ENCODE measurements around the gene EFHB. TPM values are rescaled to one million over a fixed set of nuclear protein-coding genes. Genes with fewer than 3 reads are reported as not detected.

The EFHB gene
- total RNA-seq, 1 experiment from 2014 or later = 1.9 TPM

DNA sequence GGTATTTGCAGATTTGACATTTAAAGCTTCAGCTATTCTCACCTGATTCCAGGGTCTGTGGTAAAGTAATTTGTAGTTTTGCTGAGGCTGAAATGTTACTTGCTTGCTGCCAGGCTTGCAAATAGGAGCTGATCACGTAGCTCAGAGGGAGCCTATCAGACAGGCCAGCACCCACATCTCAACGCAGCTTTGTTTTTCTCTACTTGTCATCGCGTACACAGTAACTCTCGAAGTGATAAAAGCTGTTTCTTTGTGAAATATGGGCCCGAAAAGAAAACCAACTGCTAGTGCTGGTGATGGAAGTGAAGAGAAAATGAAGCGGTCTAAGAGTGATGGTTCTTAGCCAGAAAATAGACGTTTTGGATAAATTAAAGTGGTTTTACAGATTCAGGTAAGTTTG is 36.3 kb upstream of the EFHB start:
- no peaks in the 10 kb centered on the region for H3K23me2 ChIP-seq (ENCODE audit: insufficient read length, low read depth, low read length, poor library complexity, severe bottlenecking)
- Mint-ChIP-seq H3K27ac (peak overlapping the region in 2 of 3 experiments; percentile 44 to 65; a peak in 1 of 7 replicates), H3K4me1 (peaks cover 0 to 6% of the 10 kb centered on the region in 2 experiments; a peak in 1 of 4 replicates), H3K9me3 (no peaks in the 10 kb centered on the region), H3K36me3 (ENCODE audit: insufficient read depth in 1 of 3, low read depth in 3 of 3) (peaks cover 18 to 32% (median 30%) of the 10 kb centered on the region in 3 experiments), H3K4me3 (no peak overlapping the region), H3K27me3 (ENCODE audit: low read depth) (no peaks in the 10 kb centered on the region)
- H3K23ac ChIP-seq (ENCODE audit: insufficient read length, low read depth, low read length) = no peak overlapping the region
- DNase-seq = no peak
- no peak overlapping the region for H3K27ac ChIP-seq (ENCODE audit: insufficient read length, low read depth, low read length)
- H4K91ac ChIP-seq (ENCODE audit: insufficient read length, low read depth, low read length) = no peak overlapping the region
- no peak overlapping the region for H3K4ac ChIP-seq (ENCODE audit: low read depth, low read length)
- no peak overlapping the region for H3K18ac ChIP-seq (ENCODE audit: insufficient read length, low read depth, low read length)
- H3K27me3 ChIP-seq (ENCODE audit: insufficient read depth, low read length) = no peaks in the 10 kb centered on the region
- no peak overlapping the region for H4K5ac ChIP-seq (ENCODE audit: insufficient read length, low read depth, low read length)
- H2AK5ac ChIP-seq (ENCODE audit: insufficient read length, low read length) = no peak overlapping the region
- H2BK20ac ChIP-seq (ENCODE audit: low read depth, low read length, poor library complexity, severe bottlenecking) = no peak overlapping the region
- no peak overlapping the region for H2BK12ac ChIP-seq (ENCODE audit: insufficient read length, low read depth, low read length)
- peaks cover 26% of the 10 kb centered on the region; the same call in 1 of the 2 replicates for H3K79me2 ChIP-seq (ENCODE audit: insufficient read depth, low read length)
- no peak overlapping the region for H2BK5ac ChIP-seq (ENCODE audit: insufficient read length, low read length)
- no peak overlapping the region for H3K9ac ChIP-seq (ENCODE audit: extremely low read depth, insufficient read length, low read length)
- H3K4me2 ChIP-seq (ENCODE audit: insufficient read depth, insufficient read length, low read length) = no peak overlapping the region
- no peak overlapping the region for H4K8ac ChIP-seq (replicated peaks; ENCODE audit: insufficient read length, low read depth, low read length)
- 100% methylated on average over 1 of the region's 8 CpGs for WGBS (ENCODE audit: extremely low coverage, insufficient read length, low lambda C conversion rate)
- no peak overlapping the region for H2BK15ac ChIP-seq (ENCODE audit: low read depth, low read length)
- TF ChIP-seq, protein P1, sequence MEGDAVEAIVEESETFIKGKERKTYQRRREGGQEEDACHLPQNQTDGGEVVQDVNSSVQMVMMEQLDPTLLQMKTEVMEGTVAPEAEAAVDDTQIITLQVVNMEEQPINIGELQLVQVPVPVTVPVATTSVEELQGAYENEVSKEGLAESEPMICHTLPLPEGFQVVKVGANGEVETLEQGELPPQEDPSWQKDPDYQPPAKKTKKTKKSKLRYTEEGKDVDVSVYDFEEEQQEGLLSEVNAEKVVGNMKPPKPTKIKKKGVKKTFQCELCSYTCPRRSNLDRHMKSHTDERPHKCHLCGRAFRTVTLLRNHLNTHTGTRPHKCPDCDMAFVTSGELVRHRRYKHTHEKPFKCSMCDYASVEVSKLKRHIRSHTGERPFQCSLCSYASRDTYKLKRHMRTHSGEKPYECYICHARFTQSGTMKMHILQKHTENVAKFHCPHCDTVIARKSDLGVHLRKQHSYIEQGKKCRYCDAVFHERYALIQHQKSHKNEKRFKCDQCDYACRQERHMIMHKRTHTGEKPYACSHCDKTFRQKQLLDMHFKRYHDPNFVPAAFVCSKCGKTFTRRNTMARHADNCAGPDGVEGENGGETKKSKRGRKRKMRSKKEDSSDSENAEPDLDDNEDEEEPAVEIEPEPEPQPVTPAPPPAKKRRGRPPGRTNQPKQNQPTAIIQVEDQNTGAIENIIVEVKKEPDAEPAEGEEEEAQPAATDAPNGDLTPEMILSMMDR (conservative IDR thresholded peaks at IDR 0.05) = no peak
- no peaks in the 10 kb centered on the region for H4K20me1 ChIP-seq (ENCODE audit: control insufficient read depth, insufficient read depth, insufficient read length)
- H3K56ac ChIP-seq (ENCODE audit: insufficient read length, low read depth, low read length) = no peak overlapping the region
- H3K14ac ChIP-seq (ENCODE audit: insufficient read depth, low read length) = no peak overlapping the region
- no peaks in the 10 kb centered on the region for H3K9me3 ChIP-seq (ENCODE audit: control insufficient read depth, low read depth, low read length)
- no peaks in the 10 kb centered on the region for H3K4me1 ChIP-seq (ENCODE audit: insufficient read depth, low read length)
- H3K79me1 ChIP-seq (ENCODE audit: insufficient read depth, low read depth, low read length, poor library complexity, severe bottlenecking) = no peaks in the 10 kb centered on the region
- H3T11ph ChIP-seq (ENCODE audit: low read length) = no peak overlapping the region
- H2BK120ac ChIP-seq (ENCODE audit: low read depth, low read length, poor library complexity, severe bottlenecking) = no peak overlapping the region
- H2AFZ ChIP-seq (ENCODE audit: low read length) = no peak overlapping the region
